ENCODE measurements around the gene CSRP1. TPM values are rescaled to one million over a fixed set of nuclear protein-coding genes. Genes with fewer than 3 reads are reported as not detected.
A peak's percentile ranks its signal among the peaks of the same experiment; 100 is the strongest.

The CSRP1 gene
- total and polyA plus RNA-seq, 2 of the 13 experiments (the other 11 are each of a cell fraction or from before 2014, with no cell fraction given) = 17.7 to 68.9 TPM

- TF ChIP-seq ZNF230 (CRISPR knock-in tag; IDR thresholded peaks at IDR 0.05) (no peak), MTA3 (CRISPR knock-in tag; IDR thresholded peaks at IDR 0.05) (no peak), PBX3 (CRISPR knock-in tag; IDR thresholded peaks at IDR 0.05; ENCODE audit: borderline replicate concordance) (no peak), ZNF703 (CRISPR knock-in tag; IDR thresholded peaks at IDR 0.05; ENCODE audit: borderline replicate concordance) (no peak), NFIC (IDR thresholded peaks at IDR 0.05; ENCODE audit: low read length) (no peak), ZNF691 (CRISPR knock-in tag; IDR thresholded peaks at IDR 0.05; ENCODE audit: borderline replicate concordance, low read depth) (no peak), ZNF776 (CRISPR knock-in tag; IDR thresholded peaks at IDR 0.05) (no peak), GPBP1L1 (CRISPR knock-in tag; IDR thresholded peaks at IDR 0.05) (no peak), TAF15 (IDR thresholded peaks at IDR 0.05; ENCODE audit: low read depth, low read length, poor library complexity, severe bottlenecking) (no peak), SCMH1 (CRISPR knock-in tag; IDR thresholded peaks at IDR 0.05; ENCODE audit: borderline replicate concordance) (no peak), AHR (CRISPR knock-in tag; IDR thresholded peaks at IDR 0.05) (peak; percentile 37; the same call in 1 of the 2 replicates), ZNF883 (CRISPR knock-in tag; IDR thresholded peaks at IDR 0.05; ENCODE audit: not compliant biosample characterization) (no peak), ZFP91 (CRISPR knock-in tag; IDR thresholded peaks at IDR 0.05; ENCODE audit: borderline replicate concordance) (peak; percentile 10), ZNF549 (CRISPR knock-in tag; IDR thresholded peaks at IDR 0.05) (no peak), ZNF33A (CRISPR knock-in tag; IDR thresholded peaks at IDR 0.05; ENCODE audit: borderline replicate concordance) (no peak), TCF12 (IDR thresholded peaks at IDR 0.05) (no peak), TCF12 (CRISPR knock-in tag; IDR thresholded peaks at IDR 0.05) (no peak), FOXK2 (IDR thresholded peaks at IDR 0.05) (no peak)
- TF ChIP-seq, protein P1, sequence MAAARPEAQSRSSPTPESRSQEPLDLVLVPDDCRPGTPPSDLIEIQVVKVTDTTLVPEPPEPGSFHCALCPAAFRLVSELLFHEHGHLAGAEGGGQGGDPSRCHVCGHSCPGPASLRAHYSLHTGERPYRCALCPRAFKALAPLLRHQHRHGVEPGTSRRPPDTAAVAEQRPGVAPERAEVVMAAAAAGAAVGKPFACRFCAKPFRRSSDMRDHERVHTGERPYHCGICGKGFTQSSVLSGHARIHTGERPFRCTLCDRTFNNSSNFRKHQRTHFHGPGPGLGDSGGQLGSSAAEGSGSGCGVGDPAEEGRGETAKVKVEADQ (CRISPR knock-in tag; IDR thresholded peaks at IDR 0.05; ENCODE audit: borderline replicate concordance) = no peak
- TF ChIP-seq, protein P2, sequence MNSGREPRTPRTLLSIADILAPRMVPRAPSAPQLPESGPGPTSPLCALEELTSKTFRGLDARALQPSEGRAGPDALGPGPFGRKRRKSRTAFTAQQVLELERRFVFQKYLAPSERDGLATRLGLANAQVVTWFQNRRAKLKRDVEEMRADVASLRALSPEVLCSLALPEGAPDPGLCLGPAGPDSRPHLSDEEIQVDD (CRISPR knock-in tag; IDR thresholded peaks at IDR 0.05; ENCODE audit: borderline replicate concordance) = no peak
- TF ChIP-seq, protein P3, sequence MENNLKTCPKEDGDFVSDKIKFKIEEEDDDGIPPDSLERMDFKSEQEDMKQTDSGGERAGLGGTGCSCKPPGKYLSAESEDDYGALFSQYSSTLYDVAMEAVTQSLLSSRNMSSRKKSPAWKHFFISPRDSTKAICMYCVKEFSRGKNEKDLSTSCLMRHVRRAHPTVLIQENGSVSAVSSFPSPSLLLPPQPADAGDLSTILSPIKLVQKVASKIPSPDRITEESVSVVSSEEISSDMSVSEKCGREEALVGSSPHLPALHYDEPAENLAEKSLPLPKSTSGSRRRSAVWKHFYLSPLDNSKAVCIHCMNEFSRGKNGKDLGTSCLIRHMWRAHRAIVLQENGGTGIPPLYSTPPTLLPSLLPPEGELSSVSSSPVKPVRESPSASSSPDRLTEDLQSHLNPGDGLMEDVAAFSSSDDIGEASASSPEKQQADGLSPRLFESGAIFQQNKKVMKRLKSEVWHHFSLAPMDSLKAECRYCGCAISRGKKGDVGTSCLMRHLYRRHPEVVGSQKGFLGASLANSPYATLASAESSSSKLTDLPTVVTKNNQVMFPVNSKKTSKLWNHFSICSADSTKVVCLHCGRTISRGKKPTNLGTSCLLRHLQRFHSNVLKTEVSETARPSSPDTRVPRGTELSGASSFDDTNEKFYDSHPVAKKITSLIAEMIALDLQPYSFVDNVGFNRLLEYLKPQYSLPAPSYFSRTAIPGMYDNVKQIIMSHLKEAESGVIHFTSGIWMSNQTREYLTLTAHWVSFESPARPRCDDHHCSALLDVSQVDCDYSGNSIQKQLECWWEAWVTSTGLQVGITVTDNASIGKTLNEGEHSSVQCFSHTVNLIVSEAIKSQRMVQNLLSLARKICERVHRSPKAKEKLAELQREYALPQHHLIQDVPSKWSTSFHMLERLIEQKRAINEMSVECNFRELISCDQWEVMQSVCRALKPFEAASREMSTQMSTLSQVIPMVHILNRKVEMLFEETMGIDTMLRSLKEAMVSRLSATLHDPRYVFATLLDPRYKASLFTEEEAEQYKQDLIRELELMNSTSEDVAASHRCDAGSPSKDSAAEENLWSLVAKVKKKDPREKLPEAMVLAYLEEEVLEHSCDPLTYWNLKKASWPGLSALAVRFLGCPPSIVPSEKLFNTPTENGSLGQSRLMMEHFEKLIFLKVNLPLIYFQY (CRISPR knock-in tag; IDR thresholded peaks at IDR 0.05; ENCODE audit: borderline replicate concordance) = no peak
Measured at GRCh38 chr1:201468501-201468843, 38.5 kb downstream of the CSRP1 start (continued).
